Stimulated activated naive B cell treated with anti-CD40 and anti-IgM and Interleukin-4, amounts not matched to agents 10 μg/mL and 1 μg/mL and 100 μg/mL, for 72 hours (primary cell): Measurements from ENCODE around the gene ARHGAP6.

Experiments used
- ATAC-seq, 2 donors: fragments of 150-1000 bp; cut with Tn5 transposase; replicated peaks; 2 replicates each; pipeline ENCODE4 v1.10.0; 2021; ENCODE audit warnings: moderate library complexity in 1 of 2
- DNase-seq: peaks from one replicate; pipeline ENCODE4 v3.0.0; 2021
- H3K27ac Mint-ChIP-seq: one replicate; pipeline ENCODE4 v1.8.0; 2022; ENCODE audit warnings: mild to moderate bottlenecking, mixed read lengths
- H3K27me3 Mint-ChIP-seq, 2 donors: one replicate each; pipeline ENCODE4 v1.8.0; 2022; ENCODE audit warnings: mixed read lengths in 2 of 2
- H3K36me3 Mint-ChIP-seq, 2 donors: one replicate each; pipeline ENCODE4 v1.8.0; 2022; ENCODE audit warnings: mixed read lengths in 2 of 2, mild to moderate bottlenecking in 1 of 2
- H3K4me1 Mint-ChIP-seq, 2 donors: one replicate each; pipeline ENCODE4 v1.8.0; 2022; ENCODE audit warnings: mixed read lengths in 2 of 2, mild to moderate bottlenecking in 1 of 2
- H3K4me3 Mint-ChIP-seq, 2 donors: one replicate each; pipeline ENCODE4 v1.8.0; 2022; ENCODE audit warnings: mild to moderate bottlenecking in 2 of 2, mixed read lengths in 2 of 2, moderate library complexity in 1 of 2
- H3K9me3 Mint-ChIP-seq, 2 donors: one replicate each; pipeline ENCODE4 v1.8.0; 2022; ENCODE audit warnings: mixed read lengths in 2 of 2, mild to moderate bottlenecking in 1 of 2

Gene ARHGAP6

DNA sequence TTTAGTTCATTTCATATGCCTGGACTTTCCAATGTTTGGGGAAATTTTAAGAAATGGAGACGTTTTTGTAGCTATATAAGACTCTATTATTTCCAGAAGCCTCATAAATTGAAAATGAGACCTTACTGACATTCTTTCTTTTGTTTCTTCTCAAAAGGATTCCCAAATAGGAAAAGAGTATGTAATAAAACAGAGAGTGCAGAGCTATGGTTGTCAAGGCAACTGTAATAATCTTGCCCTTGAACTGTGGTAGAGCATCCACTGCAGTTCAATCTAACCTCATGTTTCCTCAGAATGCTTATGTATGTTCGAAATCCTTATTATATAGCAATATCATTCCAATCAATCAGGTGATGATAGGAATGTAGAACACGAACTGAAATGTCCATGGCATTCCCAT is 318.4 kb downstream of the ARHGAP6 start:
- H3K36me3 Mint-ChIP-seq = no peaks in the 10 kb centered on the region
- ATAC-seq = no peak
- H3K9me3 Mint-ChIP-seq = no peaks in the 10 kb centered on the region
- H3K4me3 Mint-ChIP-seq = no peak overlapping the region
- H3K27ac Mint-ChIP-seq = no peak overlapping the region
- no peak for DNase-seq
- H3K27me3 Mint-ChIP-seq = no peaks in the 10 kb centered on the region
- peaks cover 9 to 12% of the 10 kb centered on the region in 2 donors for H3K4me1 Mint-ChIP-seq

DNA sequence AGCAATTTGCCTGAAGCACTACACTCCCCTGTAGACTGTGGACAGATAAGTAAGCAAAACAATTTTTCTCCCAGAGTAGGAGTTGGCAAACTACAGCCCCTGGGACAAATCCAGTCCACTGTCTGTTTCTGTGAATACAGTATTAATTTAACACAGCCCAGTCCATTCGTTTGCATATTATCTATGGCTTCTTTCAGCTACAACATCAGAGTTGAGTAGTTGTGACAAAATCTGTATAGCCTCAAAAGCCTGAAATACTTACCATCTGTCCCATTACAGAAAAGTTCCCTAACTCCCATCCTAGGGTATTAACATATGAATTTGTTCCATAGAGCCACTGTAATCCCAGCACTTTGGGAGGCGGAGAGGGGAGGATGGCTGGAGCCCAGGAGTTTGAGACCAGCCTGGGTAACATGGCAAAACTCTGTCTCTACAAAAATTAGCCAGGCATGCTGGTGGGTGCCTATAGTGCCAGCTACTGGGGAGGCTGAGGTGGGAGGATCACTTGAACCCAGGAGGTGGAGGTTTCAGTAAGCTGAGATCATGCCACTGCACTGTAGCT is 319.5 kb downstream of the ARHGAP6 start:
- H3K4me3 Mint-ChIP-seq = no peak overlapping the region
- peaks cover 6 to 12% of the 10 kb centered on the region in 2 donors for H3K4me1 Mint-ChIP-seq
- H3K27ac Mint-ChIP-seq = no peak overlapping the region
- H3K36me3 Mint-ChIP-seq = no peaks in the 10 kb centered on the region
- ATAC-seq (no peak), DNase-seq (no peak)
- H3K9me3 Mint-ChIP-seq = no peaks in the 10 kb centered on the region
- H3K27me3 Mint-ChIP-seq = no peaks in the 10 kb centered on the region

DNA sequence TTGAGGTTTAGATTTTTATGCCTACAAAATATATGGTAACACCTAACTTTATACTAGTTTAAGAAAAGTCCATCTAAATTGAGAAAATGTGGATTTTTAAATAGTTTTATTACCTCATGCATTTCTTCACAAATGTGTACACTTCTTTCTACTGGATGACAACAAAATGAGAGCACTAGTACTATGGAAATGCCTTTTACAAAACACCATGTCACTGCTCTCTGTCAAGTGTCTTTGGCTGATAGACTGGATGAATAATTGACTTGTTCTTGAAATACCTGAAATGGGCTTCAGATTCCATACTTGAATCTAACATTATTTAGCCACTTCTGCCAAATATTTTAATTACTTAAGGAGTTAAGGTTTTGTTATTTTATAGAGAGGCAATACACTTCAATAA is 323.0 kb downstream of the ARHGAP6 start:
- no peaks in the 10 kb centered on the region for H3K36me3 Mint-ChIP-seq
- no peak overlapping the region for H3K4me3 Mint-ChIP-seq
- no peak for ATAC-seq
- no peaks in the 10 kb centered on the region for H3K27me3 Mint-ChIP-seq
- no peak for DNase-seq
- peaks cover 0 to 3% of the 10 kb centered on the region in 2 donors for H3K9me3 Mint-ChIP-seq
- peaks cover 11 to 30% of the 10 kb centered on the region in 2 donors for H3K4me1 Mint-ChIP-seq
- H3K27ac Mint-ChIP-seq = no peak overlapping the region

DNA sequence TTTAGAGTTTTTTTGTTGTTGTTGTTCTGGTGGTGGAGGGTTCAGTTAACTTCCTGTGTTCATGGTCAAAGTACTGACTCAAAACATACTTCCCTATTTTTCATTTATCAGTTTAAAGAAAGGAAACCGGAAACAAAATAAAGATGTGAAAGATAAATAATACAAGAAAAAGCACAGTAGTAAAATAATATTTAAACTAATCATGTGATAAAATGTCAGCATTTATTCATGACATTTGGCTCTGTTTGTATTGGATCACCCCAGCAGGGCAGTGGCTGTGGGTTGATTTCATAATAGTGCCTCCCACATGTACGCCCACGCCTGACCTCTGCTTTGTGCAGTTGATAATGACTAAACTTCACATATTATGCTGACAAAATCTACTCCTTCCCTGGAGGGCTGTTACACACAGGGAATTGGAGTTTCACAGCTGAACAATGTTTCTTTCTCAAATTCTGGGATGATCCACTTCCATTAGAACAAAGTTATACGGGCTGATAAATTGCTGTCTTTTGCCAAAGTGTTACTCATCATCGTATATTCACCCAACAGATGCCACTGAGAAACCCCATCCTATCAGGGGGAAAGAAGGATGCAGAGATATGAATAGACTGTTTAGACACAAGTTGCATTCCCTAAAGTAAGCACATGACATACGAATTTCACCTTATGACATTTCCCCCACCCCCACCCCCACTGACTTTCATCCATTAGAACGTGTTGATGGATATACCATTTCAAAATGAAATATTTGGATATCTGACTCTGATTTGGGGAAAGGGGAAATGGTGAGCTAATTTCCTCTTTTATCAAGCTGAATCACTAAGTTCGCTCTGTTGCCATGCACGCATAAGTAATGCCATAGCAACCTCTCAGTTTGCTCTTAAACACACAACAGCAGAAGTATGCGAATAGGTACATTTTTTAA is 324.2 kb downstream of the ARHGAP6 start:
- peaks cover 11 to 30% of the 10 kb centered on the region in 2 donors for H3K4me1 Mint-ChIP-seq
- H3K36me3 Mint-ChIP-seq = no peaks in the 10 kb centered on the region
- no peaks in the 10 kb centered on the region for H3K27me3 Mint-ChIP-seq
- ATAC-seq (peak; percentile 82 to 89), DNase-seq (peak; percentile 23)
- no peak overlapping the region for H3K4me3 Mint-ChIP-seq
- peaks cover 0 to 3% of the 10 kb centered on the region in 2 donors for H3K9me3 Mint-ChIP-seq
- peak overlapping the region; percentile 14 for H3K27ac Mint-ChIP-seq

DNA sequence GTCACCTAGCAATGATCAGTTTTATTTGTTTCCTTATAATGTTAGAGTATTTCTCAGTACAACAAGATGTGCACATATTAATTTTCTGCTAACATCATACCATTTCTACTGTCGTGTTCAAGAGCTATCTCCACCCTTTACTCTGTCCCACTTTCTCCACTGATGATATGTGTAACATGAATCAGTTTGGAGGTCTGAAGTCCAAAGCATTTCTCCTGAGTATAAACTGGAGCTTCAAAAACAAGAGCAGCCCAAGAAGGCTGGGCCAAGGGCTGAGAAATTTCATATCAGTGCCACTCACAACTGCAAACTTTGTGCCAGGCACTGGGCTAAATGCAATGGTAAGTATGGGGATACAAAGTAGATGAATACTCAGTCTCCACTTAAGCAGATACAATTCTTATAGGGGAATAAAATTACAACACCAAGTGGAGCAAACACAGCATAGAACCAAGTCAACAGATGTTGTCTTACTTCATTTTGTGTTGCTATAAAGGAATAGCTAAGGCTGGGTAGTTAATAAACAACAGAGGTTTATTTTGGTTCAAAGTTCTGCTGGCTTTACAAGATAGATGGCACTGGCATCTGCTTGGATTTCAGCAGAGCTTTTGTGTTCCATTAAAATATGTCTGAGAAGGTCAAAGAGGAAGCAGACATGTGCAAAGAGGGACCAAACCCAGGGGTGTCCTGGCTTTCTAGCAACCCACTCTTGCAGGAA is 328.3 kb downstream of the ARHGAP6 start:
- DNase-seq (no peak), ATAC-seq (no peak)
- Mint-ChIP-seq H3K9me3 (peaks cover 0 to 8% of the 10 kb centered on the region in 2 donors), H3K27me3 (no peaks in the 10 kb centered on the region), H3K4me3 (no peak overlapping the region), H3K4me1 (peaks cover 11 to 30% of the 10 kb centered on the region in 2 donors), H3K36me3 (no peaks in the 10 kb centered on the region), H3K27ac (no peak overlapping the region)

DNA sequence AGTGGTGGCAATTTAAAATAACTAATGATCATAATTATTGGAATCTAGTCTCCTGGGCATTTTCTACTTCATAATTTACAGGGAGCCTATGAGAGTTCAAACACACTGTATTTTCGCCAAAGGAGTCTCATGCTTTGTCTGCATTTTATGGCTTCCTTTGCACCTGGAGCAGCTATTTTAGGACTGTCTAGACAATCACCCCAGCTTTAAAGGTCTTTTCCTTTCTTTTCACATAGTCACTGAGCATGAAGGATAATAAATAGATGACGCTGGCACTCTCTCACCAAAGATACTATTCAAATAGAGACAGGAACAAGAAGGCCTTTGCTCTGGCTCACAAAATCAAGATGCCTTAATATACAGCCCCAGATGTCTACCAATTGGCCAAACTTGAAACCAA is 329.5 kb downstream of the ARHGAP6 start:
- Mint-ChIP-seq H3K4me1 (peaks cover 8 to 25% of the 10 kb centered on the region in 2 donors), H3K27me3 (no peaks in the 10 kb centered on the region), H3K9me3 (peaks cover 0 to 8% of the 10 kb centered on the region in 2 donors), H3K36me3 (no peaks in the 10 kb centered on the region), H3K4me3 (no peak overlapping the region), H3K27ac (no peak overlapping the region)
- ATAC-seq = no peak
- DNase-seq = no peak

DNA sequence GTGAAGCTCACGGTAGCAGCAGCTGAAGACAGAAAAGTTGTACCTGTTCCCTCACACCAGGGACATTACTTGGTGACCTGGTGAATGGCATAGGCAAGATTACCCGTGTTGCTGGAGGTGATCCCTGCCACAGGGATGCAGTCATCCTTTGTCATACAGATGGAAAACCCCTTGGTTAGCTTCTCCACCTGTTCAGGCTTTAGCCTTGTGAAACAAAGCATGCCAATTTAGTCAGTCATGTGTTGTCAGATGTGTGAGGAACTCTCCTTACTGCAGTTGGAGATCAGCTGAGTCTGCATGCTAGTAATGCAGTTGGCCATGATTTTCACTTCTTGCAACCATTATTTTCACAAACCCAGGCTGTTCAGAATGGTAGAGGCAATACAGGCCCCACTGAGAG is 331.6 kb downstream of the ARHGAP6 start:
- DNase-seq (no peak), ATAC-seq (no peak)
- peaks cover 5 to 9% of the 10 kb centered on the region in 2 donors for H3K4me1 Mint-ChIP-seq
- H3K36me3 Mint-ChIP-seq = no peaks in the 10 kb centered on the region
- no peaks in the 10 kb centered on the region for H3K27me3 Mint-ChIP-seq
- H3K9me3 Mint-ChIP-seq = peaks cover 0 to 5% of the 10 kb centered on the region in 2 donors
- H3K27ac Mint-ChIP-seq = no peak overlapping the region
- no peak overlapping the region for H3K4me3 Mint-ChIP-seq

DNA sequence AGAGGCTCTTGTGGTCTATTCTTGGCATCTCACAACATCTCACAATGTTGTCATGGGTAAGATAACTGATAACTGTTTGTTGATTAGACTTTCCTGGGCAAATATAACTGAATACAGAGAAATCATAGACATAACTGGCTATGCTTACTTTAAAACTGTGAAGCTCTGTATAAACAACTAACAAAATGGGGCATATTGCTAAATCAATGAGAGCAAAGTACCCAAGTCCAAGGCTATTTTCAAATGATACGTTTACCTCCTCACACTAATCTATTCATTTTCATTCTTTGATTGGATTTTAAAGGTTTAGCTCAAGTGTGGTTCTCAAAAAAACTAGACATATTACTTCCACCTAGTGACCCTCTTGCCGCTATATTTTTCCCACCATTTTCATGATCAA is 333.9 kb downstream of the ARHGAP6 start:
- no peak overlapping the region for H3K4me3 Mint-ChIP-seq

DNA sequence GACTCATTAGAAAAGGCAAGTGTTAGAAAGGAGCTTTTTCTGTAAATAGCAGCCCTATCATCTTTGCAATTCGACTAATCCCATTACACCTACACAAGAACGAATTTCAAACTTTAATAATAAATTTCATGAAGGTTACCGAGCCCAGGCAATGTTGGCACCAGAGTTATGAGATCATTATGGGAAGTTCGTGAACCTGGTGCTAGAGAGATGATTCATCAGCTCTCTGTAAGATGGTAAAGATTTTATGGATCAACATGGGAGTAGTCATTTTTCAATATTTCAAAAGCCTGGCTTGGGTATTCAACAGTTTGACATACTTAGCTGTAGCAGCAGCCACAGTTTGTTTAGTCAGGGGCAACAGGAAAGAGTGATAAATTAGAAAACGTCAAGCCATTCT is 336.7 kb downstream of the ARHGAP6 start:
- Mint-ChIP-seq H3K4me1 (peaks cover 0 to 2% of the 10 kb centered on the region in 2 donors), H3K9me3 (no peaks in the 10 kb centered on the region), H3K27me3 (no peaks in the 10 kb centered on the region), H3K36me3 (no peaks in the 10 kb centered on the region), H3K27ac (no peak overlapping the region), H3K4me3 (no peak overlapping the region)
- ATAC-seq (no peak), DNase-seq (no peak)

More for the DNA sequence above, 333.9 kb downstream of the ARHGAP6 start:
- Mint-ChIP-seq H3K27me3 (no peaks in the 10 kb centered on the region), H3K27ac (no peak overlapping the region), H3K36me3 (no peaks in the 10 kb centered on the region), H3K4me1 (peaks cover 0 to 2% of the 10 kb centered on the region in 2 donors), H3K9me3 (peaks cover 0 to 5% of the 10 kb centered on the region in 2 donors)
- ATAC-seq = no peak
- DNase-seq = no peak

DNA sequence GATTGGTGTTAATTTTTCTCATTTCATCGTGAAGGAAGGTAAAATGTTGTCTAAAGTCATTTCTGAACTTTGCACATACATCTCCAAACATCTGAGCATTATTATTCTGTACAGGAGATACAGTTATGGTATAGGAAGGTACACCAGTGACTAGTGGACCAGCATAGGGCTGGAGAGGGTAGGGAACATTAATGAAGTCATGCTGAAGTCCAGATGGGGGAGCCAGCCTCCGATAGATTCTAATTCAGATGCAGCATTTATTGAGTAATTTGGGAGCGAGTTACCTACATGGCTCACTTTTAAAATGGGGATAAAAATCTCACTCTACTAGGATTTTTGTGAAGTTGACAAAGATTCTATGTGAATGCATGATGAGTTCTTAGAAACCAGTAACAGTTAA is 337.6 kb downstream of the ARHGAP6 start:
- Mint-ChIP-seq H3K4me1 (peaks cover 0 to 2% of the 10 kb centered on the region in 2 donors), H3K9me3 (no peaks in the 10 kb centered on the region), H3K4me3 (no peak overlapping the region), H3K36me3 (no peaks in the 10 kb centered on the region), H3K27me3 (no peaks in the 10 kb centered on the region), H3K27ac (no peak overlapping the region)
- ATAC-seq = no peak
- DNase-seq = no peak

DNA sequence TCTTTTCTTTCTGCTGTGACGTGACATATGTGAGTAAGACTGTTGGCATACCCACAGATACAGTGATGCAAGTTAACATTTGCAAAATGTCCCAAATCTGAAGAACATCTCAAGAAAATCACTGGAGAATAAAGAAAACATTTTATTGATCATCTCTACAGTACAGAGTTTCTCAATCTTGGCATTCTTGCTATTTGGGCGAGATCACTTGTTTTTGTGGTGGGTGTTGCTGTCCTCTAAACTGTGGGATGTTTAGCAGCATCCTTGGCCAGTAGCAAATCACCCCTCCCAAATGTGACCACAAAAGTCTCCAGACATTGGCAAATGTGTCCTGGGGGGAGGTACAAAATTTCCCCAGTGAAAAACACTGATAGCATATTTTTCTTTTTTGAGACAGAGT is 343.7 kb downstream of the ARHGAP6 start:
- Mint-ChIP-seq H3K27ac (no peak overlapping the region), H3K27me3 (no peaks in the 10 kb centered on the region), H3K4me3 (no peak overlapping the region), H3K36me3 (no peaks in the 10 kb centered on the region), H3K4me1 (no peaks in the 10 kb centered on the region), H3K9me3 (no peaks in the 10 kb centered on the region)
- no peak for ATAC-seq
- no peak for DNase-seq

DNA sequence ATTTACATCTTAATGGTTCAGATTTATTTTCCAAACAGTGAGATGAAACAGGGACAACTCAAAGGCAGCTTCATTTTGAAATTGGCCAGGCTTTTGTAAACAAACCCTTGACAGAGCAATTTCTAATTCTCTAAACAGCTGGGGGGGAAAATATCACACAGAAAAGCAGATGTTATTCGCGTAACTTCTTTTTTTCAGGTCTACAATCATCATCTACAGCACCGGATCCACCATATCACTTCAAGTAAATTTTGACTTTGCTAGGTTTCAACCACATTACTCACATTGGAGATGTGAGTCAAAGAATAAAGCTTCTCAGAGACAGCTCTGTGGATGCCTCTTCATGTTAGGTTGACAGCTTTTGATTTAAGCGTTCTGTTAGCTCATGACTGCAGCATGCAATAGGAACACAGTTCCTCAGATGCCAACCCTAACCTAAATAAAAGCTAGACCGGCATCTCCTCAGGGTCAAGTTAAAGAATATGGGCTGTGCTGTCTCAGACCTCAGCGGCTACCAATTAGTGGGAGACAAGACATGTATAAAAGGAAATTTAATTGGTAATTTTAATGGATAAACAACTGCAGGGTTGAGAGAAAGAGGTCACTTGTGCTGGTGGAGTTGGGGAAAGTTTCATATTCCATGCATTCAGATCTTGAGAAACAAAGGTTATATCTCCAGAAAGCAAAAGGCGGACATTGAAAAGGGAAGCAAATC is 345.8 kb downstream of the ARHGAP6 start:
- Mint-ChIP-seq H3K27ac (peak overlapping the region; percentile 68), H3K9me3 (no peaks in the 10 kb centered on the region), H3K27me3 (peaks cover 5 to 6% of the 10 kb centered on the region in 2 donors), H3K36me3 (no peaks in the 10 kb centered on the region), H3K4me1 (no peaks in the 10 kb centered on the region), H3K4me3 (no peak overlapping the region)
- no peak for ATAC-seq
- no peak for DNase-seq

DNA sequence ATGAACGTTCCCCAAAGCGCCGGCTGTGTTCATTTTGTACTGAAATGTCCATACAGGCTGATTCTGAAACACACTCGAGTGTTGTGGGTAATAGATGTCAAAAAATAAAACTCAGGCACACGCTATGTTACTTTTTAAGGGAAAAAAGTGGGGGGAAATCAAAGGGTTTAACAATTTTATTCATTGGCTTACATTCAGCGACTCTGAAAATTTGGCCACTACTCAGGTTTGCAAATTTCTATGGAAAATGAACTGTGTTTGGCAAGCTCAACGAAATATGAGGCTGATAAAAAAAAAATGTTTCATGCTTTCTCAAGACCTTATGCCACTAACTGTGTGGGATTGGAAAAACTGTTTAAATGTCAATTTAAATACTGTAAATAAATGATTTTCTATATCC is 354.0 kb downstream of the ARHGAP6 start:
- Mint-ChIP-seq H3K9me3 (peaks cover 0 to 2% of the 10 kb centered on the region in 2 donors), H3K4me1 (no peaks in the 10 kb centered on the region), H3K27me3 (peaks cover 13 to 19% of the 10 kb centered on the region in 2 donors), H3K36me3 (no peaks in the 10 kb centered on the region), H3K4me3 (no peak overlapping the region), H3K27ac (no peak overlapping the region)
- ATAC-seq = no peak
- no peak for DNase-seq

DNA sequence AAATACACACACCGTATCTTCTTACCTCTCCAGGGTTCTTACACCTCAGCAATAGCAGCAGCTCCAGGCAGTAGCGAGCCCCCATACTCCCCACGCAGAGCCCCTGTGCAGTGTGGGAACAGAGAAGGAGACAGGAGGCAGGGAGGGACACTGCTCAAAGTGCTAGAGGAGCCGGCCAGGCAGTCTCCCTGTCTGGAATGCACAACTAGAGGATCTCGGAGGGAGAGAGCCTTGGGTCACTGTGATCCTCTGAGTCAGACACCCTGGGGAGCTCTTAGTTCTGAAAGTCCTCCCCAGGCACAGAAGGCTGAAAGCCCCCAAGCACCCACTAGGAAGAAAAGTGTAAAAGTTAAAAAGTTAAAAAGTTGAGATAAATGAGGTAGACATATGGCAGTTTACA is 356.5 kb downstream of the ARHGAP6 start:
- Mint-ChIP-seq H3K9me3 (peaks cover 0 to 2% of the 10 kb centered on the region in 2 donors), H3K36me3 (no peaks in the 10 kb centered on the region), H3K27me3 (peaks cover 12 to 22% of the 10 kb centered on the region in 2 donors), H3K4me3 (no peak overlapping the region), H3K27ac (no peak overlapping the region), H3K4me1 (no peaks in the 10 kb centered on the region)
- ATAC-seq (no peak), DNase-seq (no peak)
